GM19463 (cell line): ENCODE results near the gene EXOC6B.

ENCODE experiments used
- ATAC-seq: cut with Tn5 transposase; IDR thresholded peaks from one replicate; pipeline ENCODE4 v1.9.1; 2021; ENCODE audit warnings: mild to moderate bottlenecking, moderate library complexity; ENCODE audit not compliant: unreplicated experiment

Gene EXOC6B

DNA sequence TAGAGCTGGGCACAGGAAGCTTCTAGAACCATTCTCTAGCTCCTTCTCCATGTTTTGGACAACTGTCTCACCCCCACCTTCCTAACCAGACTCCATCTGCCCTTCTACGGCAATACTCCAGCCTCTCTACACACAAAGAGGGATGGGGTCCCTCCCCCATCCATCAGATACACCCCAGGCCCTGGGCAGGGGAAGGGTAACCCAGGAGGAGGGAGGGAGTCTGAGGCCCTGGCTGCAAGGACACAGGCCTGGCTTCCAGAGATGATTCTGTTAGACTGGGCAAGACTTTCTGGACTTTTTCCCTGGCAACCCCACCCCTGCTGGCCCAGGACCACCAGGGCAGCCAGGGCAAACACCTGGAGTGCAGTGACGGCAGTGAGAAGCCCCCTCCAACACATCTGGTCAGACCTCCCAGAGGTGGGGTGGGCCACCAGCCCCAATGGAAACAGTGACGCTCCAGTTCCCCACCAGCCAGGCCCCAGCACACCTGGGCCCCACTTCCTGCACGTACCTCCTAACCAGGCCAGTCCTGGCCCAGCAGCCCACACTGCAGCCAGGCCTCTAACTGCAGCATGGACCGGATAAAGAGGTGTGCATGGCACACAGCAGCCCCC is 684.7 kb downstream of the EXOC6B start:
- no peak for ATAC-seq

DNA sequence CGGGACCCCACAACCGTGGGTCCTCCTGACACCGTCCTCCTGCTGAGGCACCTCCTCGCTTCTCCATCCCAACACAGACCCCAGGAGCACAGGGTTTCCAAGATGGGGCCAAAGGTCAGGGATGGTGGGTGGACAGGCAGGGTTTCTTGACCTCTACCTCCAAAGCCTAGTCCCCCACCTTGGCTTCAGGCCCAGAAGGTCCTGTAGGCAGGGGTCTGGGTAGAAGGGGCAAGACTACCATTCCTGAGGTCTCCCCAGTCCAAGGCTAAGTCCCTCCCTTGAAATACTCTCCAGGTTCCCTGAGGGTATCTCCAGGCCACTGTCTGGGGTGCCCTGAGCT is 685.2 kb downstream of the EXOC6B start:
- no peak for ATAC-seq

DNA sequence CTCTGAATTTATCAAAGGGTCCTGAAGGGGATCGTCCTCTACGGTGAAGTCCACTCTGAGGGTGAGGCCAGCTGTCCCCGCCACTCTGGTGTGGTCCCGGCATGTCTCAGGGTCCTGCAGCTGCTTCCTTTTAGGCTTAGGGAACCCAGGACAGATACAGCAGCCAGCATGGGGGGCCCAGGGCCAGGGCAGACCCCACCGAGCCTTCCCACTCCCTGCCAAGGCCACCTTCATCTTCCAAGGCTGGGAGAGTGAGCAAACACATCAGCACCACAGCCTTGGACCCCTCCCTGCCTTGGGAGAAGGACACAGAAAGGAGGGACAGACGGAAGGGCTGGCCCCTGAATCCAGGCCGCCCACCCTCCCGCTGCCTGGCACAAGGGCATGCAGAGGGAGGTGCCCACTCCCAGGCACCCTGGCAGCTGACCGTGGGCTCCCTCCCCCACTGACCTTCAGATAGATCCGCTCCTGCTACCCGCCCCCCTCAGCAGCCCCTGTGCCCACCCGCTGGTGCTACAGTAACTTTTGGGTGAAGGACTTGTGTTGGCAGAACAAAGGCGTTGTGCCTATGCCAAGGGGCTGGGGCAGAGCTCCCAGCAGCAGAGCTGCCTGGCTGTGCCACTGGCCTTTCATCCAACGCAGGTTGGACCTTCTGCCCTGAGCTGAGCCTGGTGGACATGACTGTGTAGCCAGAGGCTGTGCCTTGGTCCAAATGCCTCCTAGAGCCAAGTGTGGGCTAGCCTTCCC is 685.8 kb downstream of the EXOC6B start:
- no peak for ATAC-seq

DNA sequence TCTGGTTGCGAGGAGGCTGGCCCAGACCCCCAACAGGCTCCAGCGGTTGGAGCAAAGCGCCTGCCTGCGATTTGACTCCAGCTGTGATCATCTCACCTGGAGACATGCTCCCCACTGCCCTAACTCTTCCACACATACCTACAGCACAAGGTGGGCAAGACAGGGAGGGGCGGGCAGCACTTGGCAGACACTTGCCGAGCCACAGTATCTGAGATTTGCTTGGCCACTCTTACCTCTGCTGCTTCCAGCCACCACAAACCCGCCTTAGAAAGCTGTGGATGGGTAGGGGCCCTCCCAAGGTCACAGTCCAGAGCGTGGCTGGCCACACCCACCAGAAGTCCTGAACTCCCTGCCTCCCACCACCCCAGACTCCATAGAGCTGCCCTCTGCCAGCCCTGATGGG is 686.4 kb downstream of the EXOC6B start:
- ATAC-seq: no peak

DNA sequence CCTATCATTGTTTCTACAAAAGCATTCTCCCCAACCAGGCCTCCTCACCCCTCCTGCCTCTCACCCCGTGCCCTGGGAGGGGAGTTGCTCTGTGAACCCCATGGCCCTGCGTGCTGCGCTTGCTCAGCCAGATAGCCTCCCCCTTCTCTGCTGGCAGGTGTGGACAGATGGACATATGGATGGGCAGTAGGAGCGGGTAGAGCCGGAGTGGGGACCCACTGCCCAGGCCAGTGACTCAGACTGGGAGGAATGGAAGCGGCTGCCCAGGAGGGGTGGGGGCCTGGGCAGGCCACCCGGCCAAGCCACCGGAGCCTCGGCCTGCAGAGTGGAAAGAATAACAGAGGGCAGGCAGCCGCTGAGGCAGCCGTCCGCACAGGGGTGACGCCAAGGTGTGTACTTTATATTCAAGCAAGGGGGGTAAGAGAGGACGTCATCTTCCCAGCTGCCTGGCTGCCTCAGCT is 686.9 kb downstream of the EXOC6B start:
- ATAC-seq: no peak

DNA sequence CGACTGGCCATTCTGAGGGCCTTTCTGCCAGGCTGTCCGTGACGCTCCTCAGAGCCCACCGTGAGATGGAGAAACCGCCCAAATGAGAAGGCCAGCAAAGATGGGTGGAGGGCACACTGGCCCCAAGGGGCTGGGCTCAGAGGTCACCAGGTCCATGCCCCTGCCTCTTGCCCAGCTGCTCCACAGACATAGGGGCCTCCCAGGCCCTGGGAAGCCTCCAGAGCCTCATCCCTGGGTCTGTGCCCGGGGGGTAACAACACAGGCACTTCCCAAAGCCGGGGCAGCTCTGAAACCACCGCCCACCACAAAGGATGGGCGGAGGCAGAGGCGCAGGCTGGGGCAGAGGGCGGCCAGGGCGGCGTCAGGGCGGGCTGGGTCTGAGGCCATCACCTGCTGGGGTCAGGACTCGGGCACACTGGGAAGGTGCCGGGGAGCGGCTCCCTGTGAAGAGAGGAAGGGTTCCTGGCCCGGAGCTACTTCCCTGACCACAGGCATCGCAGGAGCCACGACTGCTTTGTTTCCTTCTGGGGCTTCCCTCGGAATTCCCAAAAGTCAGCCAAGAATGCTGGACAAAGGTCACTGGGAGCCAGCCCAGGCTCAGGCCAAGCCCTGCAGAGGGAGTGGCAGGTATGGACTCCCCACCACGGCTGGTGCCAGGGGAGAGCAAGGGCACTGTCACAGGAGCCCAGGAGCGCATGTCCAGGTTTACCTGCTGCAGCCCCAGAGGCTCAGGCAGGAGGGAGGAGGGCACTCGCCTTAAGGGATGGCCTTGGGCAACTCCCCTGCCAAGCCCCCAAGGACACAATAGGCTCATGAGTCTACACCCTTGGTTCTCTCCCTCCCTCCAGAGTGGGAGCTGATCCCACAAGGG is 687.6 kb downstream of the EXOC6B start:
- no peak for ATAC-seq

DNA sequence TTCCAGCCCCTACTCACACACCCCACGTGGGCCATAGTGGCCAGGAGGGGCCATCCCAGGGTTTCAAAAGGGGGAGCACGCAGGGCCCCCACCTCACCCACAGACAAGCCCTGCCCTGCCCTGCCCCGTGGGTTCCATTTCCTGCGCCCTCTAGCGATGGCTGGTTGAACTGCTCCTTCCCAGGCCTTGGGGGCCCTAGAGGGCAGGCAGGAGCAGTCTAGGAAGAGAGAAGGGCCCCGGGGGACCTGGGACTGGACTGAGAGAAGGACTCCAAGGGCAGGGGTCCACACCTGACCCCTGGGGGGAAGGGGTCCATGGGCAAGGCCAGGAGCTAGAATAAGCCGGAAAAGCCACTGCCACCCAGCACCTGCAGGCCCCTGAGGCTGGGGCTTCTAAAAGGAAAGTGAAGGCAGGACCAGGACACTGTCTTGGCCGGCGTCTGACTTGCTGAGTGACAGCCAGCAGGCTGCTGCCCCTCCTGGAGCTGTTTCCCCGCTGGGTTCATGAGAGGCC is 688.3 kb downstream of the EXOC6B start:
- peak; percentile 95 for ATAC-seq

DNA sequence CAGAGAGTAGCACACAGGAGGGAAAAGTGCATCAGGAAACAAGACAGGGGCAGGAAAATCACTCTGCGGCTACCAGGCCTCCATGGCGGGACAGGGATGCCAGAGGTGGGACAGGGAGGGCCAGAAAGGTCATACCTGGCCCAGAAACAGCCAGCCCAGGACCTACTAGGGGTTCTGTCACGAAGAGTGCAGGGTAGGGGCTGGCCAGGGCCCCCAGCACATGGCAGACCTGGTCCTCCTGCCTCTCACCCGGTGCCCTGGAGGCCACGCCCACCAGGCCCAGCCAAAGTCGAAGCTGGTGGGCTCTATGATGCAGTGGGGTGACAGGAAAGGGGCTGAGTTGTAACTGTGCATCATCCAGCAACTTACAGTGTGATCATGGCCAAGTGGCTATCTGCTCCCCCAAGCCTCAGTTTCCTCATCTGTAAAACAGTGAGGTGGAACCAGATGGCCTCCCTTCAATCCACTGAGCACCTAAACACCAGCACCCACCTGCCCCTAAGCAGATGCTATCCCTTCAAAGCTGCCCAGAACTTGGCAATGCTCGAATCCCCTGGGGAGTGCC is 688.8 kb downstream of the EXOC6B start:
- ATAC-seq: no peak

DNA sequence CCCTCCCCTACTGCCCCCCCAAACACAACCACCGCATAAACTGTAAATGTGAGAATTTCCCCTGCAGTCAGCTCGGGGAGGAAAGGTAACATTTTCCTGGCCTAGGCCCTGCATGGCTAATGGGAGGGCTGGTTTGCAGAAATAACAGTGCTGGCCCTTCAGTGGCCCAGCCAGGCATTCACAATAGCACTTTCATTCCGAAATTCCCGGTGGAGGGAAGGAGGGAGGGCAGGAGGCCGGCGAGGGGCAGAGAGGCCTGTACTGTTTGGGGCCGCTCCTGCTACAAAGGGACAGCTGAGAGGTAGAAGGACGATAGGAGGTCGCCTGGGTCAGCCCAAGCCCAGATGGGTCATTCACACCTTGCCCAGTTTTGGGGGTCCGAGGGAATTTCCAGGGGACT is 689.5 kb downstream of the EXOC6B start:
- no peak for ATAC-seq

DNA sequence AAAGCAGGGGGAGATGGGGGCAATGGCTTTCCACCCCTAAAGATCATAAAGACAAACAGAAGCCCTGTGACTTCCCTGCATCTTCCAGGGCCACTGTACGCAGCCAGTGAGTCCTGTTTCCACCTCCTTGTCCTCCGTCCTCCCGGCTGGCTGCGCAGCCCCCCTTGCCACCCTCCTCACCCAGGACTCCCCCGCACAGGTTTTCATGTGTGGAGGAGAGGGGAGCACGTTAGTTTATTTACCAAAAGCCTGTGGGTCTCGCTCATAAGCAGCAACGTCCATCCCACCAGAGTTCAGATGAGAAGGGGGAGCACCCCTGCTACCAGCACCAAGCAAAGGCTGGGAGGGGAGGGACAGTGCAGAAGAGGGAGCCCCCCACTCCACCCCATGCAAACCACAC is 689.9 kb downstream of the EXOC6B start:
- no peak for ATAC-seq

DNA sequence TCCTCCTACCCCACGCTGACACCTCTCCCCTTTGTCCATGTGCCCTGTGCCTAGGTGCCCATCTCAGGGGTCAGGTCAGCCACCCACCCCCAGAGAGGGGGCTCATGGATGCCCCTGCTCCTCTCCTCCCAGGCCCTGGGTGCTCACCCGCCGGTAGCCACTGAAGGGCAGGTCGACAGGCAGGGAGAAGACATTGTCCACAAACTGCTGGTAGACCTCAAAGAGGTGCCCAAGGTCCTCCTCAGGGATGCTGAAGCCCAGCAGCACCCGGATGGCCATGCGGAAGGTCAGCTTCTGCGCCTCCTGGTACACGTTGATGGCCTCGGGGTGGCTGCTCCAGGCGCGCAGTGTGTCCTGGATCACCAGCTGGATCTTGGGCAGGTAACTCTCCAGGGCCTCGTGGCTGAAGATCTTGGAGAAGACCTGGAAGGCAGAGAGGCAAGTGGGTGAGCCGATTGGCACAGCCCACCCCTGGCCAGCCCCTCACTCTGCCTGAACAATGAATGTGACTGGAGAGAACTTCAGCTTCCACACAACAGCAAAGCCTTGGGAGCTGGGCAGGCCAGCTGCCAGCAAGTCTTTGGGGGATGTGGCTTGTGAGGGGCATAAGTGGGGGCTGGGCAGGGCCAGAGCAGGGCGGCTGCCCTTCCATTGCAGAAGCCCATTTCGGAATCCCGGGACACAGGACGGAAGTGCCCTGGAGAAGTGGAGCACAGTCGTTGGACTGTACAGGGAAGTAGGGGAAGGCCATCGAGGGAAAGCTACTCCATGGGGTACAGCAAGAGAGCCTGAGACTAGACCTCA is 690.6 kb downstream of the EXOC6B start:
- ATAC-seq: no peak

DNA sequence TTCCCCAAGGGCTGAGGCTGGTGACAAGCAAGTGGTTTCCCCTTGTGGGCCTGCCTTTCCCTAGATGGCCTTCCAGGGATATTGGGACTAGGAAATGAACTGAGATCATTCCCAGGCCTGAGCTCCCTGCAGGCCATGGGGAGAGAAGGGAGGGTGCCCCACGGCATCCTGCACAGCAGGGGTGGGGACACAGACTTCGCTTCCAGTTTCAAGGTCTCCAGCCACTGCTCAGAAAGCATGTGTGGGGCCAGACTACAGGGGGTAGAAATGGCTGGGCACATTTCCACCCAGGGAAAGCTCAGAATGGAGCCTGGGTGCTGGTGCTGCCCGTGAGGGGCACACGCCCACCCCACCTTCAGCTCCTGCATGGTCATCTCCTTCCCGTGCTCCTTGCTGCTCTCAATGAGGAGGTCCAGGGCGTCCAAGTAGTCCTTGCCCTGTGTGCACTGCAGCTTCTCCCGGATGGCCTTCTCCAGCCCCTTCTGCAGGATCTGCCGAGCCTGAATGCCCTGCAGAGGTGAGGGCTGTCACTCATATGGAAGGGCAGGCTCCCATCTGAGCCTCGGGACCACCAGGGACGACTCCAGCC is 691.3 kb downstream of the EXOC6B start:
- ATAC-seq: no peak

DNA sequence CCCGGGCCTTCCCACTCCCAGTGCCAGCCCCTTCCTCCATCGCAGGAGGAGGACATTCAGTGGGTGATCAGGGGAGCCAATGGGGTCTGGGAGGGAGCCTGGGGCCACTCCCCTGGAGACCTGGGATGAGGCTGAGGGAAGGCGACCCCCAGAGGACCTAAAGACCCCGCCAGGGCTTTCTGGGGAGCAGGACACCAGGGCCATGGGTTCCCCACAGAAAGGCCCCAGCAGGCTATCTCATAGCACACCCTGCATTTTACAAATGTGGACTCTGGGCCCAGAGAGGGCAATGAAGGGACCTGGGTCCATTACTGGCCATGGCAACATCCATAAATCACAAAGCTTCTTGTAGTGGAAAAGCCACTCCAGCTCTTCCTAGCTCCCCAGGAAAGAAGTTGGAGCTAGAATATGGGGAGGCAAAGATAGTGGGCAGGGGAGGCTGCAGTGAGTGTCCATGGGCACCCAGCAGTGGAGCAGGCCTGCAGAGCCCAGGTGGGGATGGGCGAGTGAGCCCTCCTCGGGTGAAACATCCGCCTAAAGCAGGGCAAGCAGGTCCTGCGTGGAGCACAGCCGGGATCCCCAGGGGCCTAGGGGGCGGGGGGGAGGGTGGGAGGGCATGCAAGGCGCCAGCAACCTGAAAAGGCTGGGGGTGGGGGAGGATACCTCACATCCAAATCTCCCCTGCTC is 692.0 kb downstream of the EXOC6B start:
- no peak for ATAC-seq

DNA sequence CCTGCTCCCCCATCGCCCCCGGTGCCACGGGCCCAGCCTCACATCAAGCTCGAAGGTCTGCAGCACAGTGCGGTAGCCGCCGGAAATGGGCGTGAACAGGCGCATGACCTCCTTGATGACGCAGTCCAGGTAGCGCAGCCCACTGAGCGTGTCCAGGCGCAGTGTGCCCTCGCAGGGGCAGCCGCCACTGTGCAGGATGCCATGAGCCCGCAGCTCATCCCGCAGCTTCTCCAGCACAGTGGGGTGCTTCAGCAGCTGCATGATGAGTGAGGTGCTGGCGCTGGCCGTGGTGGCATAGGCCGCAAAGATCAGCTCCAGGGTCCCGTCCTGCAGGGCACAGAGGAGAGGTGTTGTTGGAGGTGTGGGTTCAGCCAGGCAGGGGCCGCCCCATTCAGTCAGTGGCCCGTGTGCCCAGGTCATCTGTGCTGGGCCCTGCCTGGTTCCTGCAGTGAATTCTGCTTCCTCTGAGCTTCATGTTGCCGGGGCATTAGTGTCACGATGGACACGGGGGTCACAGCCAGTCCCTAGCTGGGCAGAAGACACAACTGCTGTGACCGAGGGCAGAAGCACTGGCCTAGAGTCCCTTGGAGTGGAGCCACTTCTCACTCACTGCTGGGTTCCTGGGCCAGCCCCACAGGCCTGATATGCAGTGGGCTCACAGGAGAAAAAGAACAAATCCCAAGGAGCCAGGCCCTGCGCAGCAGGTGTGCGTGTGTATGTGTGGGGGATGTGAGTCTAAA is 692.7 kb downstream of the EXOC6B start:
- no peak for ATAC-seq

DNA sequence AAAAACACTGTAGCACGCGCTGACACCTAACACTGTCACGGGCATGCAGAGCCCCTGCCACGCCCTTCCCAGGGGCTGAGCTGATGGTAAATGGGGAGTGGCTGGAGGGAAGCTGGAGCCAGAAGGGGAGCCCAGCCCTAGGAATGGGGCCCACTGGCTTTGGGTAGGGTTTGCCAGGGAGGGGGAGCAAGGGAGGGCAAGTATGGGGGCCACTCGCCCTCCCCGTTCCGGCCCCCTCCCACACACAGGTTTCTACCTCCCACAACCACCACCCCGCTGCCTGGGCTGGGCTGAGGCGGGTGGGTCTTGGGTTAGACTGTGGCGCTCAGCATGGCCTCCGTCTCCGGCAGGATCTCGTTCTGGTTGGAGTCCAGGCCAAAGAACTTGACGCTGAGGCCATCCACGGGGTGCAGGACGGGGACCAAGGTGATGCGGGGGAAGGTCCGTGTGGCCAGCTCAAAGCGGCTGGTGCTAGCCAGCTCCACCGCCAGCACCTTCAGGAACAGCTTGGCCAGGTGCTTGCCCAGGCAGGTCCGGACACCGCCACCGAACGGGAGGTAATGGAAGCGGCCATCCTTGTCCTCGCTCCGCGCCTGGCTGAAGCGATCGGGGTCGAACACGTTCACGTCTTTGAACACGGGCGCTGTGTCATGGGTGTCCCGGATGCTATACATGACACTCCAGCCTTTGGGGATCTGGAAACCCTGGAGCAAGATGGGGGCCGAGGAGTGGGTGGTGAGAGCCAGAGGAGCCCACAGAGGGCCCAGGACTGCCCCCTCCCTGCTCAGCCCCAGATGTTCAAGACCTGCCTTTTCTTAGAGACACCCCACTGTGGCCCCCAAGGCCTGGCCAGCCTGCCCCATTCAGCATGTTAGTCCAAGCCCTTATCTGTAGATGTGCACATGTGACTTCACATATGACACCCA is 693.7 kb downstream of the EXOC6B start:
- ATAC-seq: no peak

DNA sequence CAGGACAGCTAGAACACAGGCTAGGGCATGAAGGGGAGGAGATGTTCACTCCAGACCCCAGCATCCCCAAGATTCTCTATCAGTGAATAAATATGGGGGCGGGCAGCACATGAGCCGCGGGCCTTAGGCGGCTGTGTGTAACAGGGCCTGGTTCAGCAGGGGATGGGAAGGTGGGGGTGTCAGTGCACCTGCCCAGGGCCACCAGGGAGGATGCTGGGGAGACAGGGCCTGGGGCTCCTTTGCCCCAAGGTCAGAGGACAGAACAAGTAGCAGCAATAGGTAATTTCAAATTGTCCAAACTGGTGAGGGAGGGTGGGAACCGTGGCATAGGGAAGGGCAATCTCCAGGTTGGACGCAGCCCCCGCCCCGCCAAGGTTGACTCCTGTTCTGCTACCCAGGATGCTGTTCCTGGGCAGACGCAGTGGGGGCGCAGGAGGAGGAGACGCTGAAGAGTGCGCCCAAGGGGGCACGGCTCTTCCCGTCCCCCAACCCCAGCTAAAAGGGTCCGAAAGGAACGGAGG is 694.4 kb downstream of the EXOC6B start:
- ATAC-seq: no peak

DNA sequence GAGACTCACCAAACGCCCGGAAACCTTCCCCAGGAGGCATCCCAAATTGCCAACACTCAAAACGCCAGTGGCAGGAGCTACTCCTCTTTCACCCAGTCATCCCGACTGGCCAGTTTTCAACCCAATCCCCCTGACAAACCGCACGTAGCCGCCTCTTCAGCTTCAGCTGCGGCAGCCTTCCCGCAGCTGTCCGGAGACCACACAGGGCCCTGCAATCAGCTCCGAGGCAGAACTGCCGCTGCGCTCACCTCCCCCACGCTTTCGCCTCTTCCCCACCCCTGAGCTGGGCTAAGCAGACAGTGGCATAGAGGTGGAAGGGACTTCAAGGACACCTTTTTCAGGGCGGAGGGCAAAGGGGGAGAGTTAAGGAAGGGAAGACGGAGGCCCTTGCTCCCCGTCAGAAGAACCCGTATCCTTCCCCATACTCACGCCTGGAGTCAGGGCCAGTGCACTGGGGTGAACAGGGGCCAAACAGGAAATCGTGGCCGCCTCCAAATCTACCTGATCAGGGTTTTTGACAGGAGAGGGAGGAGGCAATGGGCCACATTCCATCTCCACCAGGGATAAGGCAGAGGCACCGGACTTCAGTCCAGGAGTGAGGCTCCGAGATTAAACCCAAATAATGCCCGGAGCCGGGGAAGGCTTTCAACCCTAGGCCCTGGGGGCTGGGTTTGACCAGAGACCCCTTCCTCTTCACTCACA is 695.0 kb downstream of the EXOC6B start:
- no peak for ATAC-seq
